ENCODE data around the gene MAP2K6. TPM values are rescaled to one million over a fixed set of nuclear protein-coding genes. Genes with fewer than 3 reads are reported as not detected.

MAP2K6 gene
- total RNA-seq, 1 donor from 2014 or later = 4.7 TPM

GRCh38 chr17:69560987-69561441, 146.5 kb downstream of the MAP2K6 start:
- no peak for TF ChIP-seq CTCF (IDR thresholded peaks at IDR 0.05)
- no peaks in the 10 kb centered on the region for H3K36me3 ChIP-seq
- H3K27ac ChIP-seq = no peak overlapping the region
- no peak for DNase-seq
- H3K4me1 ChIP-seq = no peaks in the 10 kb centered on the region
- no peak overlapping the region for H3K4me3 ChIP-seq
- H3K9me3 ChIP-seq = no peaks in the 10 kb centered on the region
- intact Hi-C loops (cut with DNase I) = loop anchor here (10.0 kb wide), 1 partner anchor 584 kb away; no protein-coding TSS in a partner anchor
- ATAC-seq = no peak
- no peaks in the 10 kb centered on the region for H3K27me3 ChIP-seq

- ATAC-seq (no peak), DNase-seq (no peak)
- TF ChIP-seq CTCF (IDR thresholded peaks at IDR 0.05) = no peak
- Histone ChIP-seq H3K27ac (no peak overlapping the region), H3K36me3 (no peaks in the 10 kb centered on the region), H3K9me3 (no peaks in the 10 kb centered on the region), H3K4me1 (no peaks in the 10 kb centered on the region), H3K4me3 (no peak overlapping the region), H3K27me3 (no peaks in the 10 kb centered on the region)
- intact Hi-C loops (cut with DNase I) = loop anchor here (10.0 kb wide), 1 partner anchor 583 kb away; no protein-coding TSS in a partner anchor
Measured at GRCh38 chr17:69561462-69561861, 147.0 kb downstream of the MAP2K6 start.

- H3K27me3 ChIP-seq = no peaks in the 10 kb centered on the region
- H3K27ac ChIP-seq = no peak overlapping the region
- H3K9me3 ChIP-seq = no peaks in the 10 kb centered on the region
- H3K4me1 ChIP-seq = no peaks in the 10 kb centered on the region
- DNase-seq (no peak), ATAC-seq (no peak)
- H3K36me3 ChIP-seq = no peaks in the 10 kb centered on the region
- intact Hi-C loops (cut with DNase I) = loop anchor here (10.0 kb wide), 1 partner anchor 579 kb away; no protein-coding TSS in a partner anchor
- no peak overlapping the region for H3K4me3 ChIP-seq
- TF ChIP-seq CTCF (IDR thresholded peaks at IDR 0.05) = no peak
Measured at GRCh38 chr17:69565447-69565846, 150.9 kb downstream of the MAP2K6 start.

- intact Hi-C loops (cut with DNase I) = loop anchor here (10.0 kb wide), 1 partner anchor 578 kb away; no protein-coding TSS in a partner anchor
- Histone ChIP-seq H3K27ac (no peak overlapping the region), H3K4me1 (no peaks in the 10 kb centered on the region), H3K27me3 (no peaks in the 10 kb centered on the region), H3K4me3 (no peak overlapping the region), H3K9me3 (no peaks in the 10 kb centered on the region), H3K36me3 (no peaks in the 10 kb centered on the region)
- DNase-seq (no peak), ATAC-seq (no peak)
- no peak for TF ChIP-seq CTCF (IDR thresholded peaks at IDR 0.05)
Measured at GRCh38 chr17:69567130-69567529, 152.6 kb downstream of the MAP2K6 start.

GRCh38 chr17:69572747-69573146, 158.2 kb downstream of the MAP2K6 start:
- Histone ChIP-seq H3K27me3 (no peaks in the 10 kb centered on the region), H3K36me3 (no peaks in the 10 kb centered on the region), H3K4me3 (no peak overlapping the region), H3K27ac (no peak overlapping the region), H3K4me1 (peaks cover 23% of the 10 kb centered on the region), H3K9me3 (no peaks in the 10 kb centered on the region)
- intact Hi-C loops (cut with DNase I) = no loop called here
- ATAC-seq (no peak), DNase-seq (no peak)
- TF ChIP-seq CTCF (IDR thresholded peaks at IDR 0.05) = no peak

- Histone ChIP-seq H3K9me3 (no peaks in the 10 kb centered on the region), H3K4me1 (peaks cover 23% of the 10 kb centered on the region), H3K27me3 (no peaks in the 10 kb centered on the region), H3K4me3 (no peak overlapping the region), H3K36me3 (no peaks in the 10 kb centered on the region), H3K27ac (no peak overlapping the region)
- TF ChIP-seq CTCF (IDR thresholded peaks at IDR 0.05) = no peak
- intact Hi-C loops (cut with DNase I) = no loop called here
- DNase-seq (no peak), ATAC-seq (no peak)
Measured at GRCh38 chr17:69573396-69573795, 158.9 kb downstream of the MAP2K6 start.

Measured in upper lobe of right lung (tissue), 1 donor.